PFSK-1 (cell line): ENCODE results near the gene DNAH17.

ENCODE experiments used
- FOXP2 ChIP-seq: optimal IDR thresholded peaks from 2 replicates; pipeline ENCODE3; 2011; ENCODE audit warnings: borderline replicate concordance, control low read depth, inconsistent platforms; ENCODE audit not compliant: insufficient read depth; ENCODE audit errors: extremely low read length, extremely low read depth
- POLR2AphosphoS5 ChIP-seq: IDR thresholded peaks from 2 replicates; pipeline ENCODE4 v1.6.1; 2012; ENCODE audit warnings: low read depth, mild to moderate bottlenecking, control low read depth, low read length, moderate library complexity
- SIN3A ChIP-seq: IDR thresholded peaks from 2 replicates; pipeline ENCODE4 v1.6.1; 2012; ENCODE audit warnings: mild to moderate bottlenecking, low read length, moderate library complexity, borderline replicate concordance; ENCODE audit not compliant: insufficient read depth
- TAF1 ChIP-seq: IDR thresholded peaks from 2 replicates; pipeline ENCODE4 v1.6.1; 2012; ENCODE audit warnings: low read length, control low read depth, borderline replicate concordance; ENCODE audit not compliant: insufficient read depth
- TF ChIP-seq, protein P1 (sequence below), 2 experiments: IDR thresholded peaks; 2 replicates each; pipeline versions ENCODE4 v1.6.1 to v1.8.0; 2011 to 2012; ENCODE audit warnings: low read depth in 2 of 2, low read length in 2 of 2, control low read depth in 1 of 2, inconsistent platforms in 1 of 2, mild to moderate bottlenecking in 1 of 2, moderate library complexity in 1 of 2; ENCODE audit not compliant: insufficient read depth in 1 of 2

DNA sequence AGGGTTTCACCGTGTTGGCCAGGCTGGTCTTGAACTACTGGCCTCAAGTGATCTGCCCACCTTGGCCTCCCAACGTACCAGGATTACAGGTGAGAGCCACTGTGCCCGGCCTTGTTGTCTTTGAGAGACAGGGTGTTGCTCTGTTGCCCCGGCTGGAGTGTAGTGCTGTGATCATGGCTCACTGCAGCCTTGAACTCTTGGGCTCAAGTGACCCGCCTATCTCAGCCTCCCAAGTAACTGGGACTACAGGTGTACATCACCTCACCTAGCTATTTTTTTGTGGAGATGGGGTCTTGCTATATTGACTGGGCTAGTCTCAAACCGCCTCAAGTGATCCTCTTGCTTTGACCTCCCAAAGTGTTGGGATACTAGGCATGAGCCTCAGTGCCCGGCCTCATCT, 130.4 kb downstream of the DNAH17 start:
- TF ChIP-seq POLR2AphosphoS5 (no peak), SIN3A (no peak), TAF1 (no peak), FOXP2 (no peak)
- TF ChIP-seq, protein P1, sequence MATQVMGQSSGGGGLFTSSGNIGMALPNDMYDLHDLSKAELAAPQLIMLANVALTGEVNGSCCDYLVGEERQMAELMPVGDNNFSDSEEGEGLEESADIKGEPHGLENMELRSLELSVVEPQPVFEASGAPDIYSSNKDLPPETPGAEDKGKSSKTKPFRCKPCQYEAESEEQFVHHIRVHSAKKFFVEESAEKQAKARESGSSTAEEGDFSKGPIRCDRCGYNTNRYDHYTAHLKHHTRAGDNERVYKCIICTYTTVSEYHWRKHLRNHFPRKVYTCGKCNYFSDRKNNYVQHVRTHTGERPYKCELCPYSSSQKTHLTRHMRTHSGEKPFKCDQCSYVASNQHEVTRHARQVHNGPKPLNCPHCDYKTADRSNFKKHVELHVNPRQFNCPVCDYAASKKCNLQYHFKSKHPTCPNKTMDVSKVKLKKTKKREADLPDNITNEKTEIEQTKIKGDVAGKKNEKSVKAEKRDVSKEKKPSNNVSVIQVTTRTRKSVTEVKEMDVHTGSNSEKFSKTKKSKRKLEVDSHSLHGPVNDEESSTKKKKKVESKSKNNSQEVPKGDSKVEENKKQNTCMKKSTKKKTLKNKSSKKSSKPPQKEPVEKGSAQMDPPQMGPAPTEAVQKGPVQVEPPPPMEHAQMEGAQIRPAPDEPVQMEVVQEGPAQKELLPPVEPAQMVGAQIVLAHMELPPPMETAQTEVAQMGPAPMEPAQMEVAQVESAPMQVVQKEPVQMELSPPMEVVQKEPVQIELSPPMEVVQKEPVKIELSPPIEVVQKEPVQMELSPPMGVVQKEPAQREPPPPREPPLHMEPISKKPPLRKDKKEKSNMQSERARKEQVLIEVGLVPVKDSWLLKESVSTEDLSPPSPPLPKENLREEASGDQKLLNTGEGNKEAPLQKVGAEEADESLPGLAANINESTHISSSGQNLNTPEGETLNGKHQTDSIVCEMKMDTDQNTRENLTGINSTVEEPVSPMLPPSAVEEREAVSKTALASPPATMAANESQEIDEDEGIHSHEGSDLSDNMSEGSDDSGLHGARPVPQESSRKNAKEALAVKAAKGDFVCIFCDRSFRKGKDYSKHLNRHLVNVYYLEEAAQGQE (IDR thresholded peaks at IDR 0.05; ENCODE audit: insufficient read depth in 1 of 2, low read depth in 2 of 2, low read length in 2 of 2) = no peak
